ENCODE results near the gene RBSN.

RBSN gene

DNA sequence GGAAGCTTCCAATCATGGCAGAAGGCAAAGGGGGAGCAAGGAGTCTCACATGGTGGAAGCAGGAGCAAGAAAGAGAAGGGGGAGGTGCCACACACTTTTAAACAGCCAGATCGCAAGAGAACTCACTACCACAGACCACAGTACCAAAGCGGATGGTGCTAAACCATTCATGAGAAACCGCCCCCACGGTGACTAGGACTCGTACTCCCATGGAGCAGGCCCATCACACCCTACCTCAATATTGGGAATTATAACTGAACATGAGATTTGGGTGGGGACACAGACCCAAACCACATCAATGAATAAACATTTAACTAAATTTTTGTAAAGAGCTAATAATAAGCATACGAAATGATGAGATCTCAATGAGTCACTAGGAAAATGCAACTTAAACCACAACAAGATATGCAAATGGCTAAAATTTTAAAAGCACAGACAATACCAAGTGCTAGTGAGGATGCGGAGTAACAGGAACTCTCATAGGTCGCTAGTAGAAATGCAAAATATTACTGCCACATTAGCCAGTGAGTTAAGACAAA, 43.9 kb downstream of the RBSN start:
- no peak for DNase-seq

DNA sequence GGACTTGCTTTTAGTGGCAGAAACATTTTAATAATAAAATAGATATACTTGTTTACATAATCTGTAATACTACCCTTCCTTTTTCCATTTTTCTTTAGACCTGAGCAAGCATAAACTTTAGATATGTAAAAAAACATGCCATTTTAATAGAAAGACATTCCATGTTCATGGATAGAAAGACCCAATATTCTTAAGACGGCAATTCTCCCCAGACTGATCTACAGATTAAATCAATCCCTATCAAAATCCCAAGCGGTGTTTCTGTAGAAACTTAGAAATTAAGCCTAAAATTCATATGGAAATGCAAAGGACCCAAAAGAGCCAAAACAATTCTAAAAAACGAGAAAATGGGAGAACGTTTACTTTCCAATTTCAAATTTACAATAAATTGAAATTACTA, 45.4 kb downstream of the RBSN start:
- DNase-seq: no peak

DNA sequence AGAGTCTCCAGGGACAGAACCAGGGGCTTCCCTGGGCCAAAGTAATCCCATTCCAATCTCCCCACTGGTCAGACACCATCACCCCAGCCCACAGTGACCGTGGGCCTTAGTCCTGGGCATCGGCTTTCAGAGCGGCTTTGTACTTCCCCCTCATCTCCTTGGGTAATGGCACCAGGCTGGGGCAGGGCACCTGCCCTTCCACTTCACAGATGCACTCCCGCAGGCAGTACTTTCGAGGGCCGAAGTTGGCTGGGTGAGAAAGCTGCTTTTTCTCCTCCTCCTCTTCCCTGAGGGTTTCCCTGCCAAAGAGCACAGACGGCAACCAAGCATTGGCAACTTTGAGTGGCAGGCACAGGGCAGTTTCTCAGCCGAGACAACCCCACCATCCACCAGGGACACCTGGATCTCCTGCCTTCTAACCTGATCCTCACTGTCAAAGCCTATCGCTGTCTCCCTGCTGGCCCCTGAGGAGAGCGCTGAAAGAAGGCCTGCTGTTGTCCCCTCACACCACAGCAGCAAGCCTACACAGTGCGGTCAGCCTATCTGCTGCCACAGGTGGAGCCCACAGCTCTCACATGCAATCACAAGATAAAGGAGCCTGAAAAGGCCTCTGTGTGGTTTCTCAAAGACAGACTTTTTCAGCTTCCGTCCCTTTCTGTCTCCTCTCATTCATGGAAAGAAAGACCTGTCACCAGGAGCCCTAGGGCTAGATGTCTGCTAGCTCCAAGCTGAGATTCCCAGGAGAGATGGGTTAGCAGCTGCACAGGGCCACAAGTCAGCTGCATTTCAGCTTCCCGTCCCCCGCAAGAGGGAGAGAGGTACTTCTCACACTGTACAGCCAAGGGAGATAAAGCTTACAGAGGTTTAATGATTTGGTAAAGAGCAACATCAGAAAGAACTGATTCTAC, 46.4 kb downstream of the RBSN start:
- no peak for DNase-seq

DNA sequence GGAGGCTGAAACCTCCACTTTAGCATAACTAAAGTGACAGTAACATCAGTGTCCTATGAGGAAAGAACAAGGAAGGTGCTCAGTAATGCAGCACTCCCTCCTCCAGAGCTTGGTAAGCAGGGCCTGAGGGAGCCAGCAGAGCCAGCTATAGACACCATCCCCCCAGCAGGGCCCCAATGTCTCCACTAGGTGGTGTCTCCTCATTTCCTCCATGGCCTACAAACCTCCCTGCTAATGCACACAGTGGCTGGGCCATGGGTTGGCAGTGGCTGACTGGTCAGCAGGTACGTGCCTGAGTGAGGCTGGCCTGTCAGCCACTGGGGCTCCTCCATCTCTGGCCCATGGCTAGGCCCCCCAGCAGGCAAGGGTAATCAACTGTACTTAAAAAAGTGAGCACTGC, 47.4 kb downstream of the RBSN start:
- DNase-seq: no peak

DNA sequence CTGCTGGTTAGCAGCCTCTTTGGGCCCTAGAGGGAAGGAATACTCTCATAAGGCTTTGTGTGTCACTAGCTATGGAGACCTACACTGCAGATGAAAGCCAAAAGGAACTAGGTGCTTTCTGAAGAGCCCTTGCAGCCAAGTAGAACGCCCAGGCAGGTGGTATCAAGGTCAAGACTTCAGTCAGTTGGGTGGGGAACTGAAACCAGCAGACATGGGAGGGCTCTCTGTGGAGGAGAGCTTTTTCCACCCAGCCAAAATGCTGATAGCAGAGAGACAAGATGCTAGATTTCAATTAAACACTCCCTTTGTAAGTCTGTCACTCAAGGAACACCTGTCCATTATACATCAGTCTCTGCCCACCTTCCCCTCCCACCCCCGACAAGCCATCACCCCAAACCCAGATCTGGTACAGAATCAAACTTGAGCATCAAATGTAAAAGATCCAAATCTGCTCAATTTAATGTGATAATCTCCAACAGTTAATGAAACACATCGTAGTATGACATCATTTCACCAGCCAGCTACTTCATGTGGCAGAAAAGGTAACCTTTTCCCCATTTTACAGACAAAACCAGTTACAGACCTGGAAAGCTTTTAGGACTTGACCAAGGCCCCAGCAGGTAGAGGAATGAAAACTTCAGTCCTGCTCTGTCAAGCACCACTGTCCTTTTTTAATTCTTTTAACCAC, 48.4 kb downstream of the RBSN start:
- no peak for DNase-seq

DNA sequence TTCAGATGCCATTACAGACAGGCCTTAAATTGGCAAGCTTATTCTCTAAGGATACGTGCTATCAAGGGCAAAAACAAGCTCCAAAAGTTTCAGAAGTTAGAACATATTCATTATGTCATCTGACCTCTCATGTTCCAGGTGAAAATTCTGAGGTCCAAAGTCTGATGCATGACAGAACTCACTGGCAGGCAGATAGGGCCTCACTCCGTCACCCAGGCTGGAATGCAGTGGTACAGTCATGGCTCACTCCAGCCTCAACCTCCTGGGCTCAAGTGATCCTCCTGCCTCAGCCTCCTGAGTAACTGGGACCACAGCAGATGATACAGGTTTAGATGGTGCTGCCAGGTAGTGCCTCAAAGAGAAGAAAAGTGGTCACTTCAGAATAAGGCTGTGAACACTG, 49.4 kb downstream of the RBSN start:
- DNase-seq: no peak

DNA sequence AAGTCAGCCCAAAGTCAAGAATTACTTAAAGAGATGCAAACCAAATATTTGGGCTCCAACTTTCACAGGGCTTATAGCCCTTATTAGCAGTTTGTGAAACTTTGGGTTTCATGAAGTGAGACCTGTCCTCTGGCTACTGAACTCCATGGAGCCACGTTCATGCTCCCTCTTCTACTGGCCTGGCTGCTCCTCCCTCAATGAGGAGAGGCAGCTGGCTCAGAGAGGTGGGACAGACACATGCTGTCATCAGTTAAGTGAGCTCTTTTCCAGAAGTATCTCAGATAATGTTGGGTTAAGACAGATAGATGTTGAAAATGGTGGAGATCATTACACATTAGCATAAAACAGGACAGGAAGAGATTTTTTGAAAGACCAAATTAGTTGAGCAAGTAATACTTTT, 53.3 kb downstream of the RBSN start:
- no peak for DNase-seq

DNA sequence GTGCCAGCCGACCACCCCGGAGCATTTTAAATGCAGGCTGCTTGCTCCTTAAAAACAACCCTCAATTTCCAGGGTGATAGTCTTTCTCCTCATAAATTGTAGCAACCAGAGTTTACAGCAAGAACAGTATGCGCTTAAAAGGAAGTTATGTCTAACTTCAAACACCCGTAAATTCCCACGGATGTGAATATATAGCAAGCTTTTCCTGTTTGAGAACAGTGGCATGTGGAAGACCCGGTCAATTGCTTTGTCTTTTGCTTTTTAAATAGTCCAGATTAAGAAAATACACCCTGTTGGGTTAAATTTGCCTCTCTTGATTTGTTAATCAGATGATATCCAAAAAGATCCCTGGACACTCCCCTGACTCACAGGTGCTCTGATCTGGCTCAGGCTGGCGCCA, 54.6 kb downstream of the RBSN start:
- no peak for DNase-seq

DNA sequence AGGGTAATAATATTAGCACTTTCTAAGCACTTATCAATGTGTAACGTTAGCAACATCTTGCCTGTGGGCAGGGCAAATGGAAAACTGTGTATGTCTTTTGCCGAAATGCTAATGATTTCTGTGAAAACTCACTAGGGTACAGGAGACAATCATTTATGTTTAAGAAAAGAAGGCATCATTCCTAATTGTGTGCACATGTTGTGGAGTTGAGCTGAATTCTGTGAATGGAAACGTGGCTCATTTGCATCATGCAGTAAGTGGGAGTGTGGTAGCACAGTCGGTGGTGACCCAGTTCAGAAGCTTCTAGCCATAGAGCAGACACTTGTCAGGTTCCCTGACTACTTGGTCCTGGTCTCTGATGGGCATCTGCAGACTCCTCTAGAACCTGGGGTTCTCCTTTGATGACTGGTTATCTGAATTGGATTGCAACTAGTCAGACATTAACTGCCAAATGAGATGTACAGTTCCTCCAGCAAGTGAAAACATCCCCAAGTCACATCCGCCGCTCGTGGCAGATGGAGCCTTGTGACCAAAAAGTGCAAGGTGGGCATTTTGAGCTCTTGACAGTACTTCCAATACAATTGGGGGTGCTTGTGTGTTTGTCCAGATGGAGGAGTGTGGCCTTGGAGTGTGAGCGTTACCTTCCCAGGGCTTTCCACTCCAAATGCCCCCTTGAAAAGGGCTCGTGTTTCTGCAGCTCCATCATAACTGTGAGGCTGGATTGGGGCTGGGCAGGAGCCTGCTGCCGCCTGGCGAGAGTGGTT, 55.4 kb downstream of the RBSN start:
- DNase-seq: no peak

DNA sequence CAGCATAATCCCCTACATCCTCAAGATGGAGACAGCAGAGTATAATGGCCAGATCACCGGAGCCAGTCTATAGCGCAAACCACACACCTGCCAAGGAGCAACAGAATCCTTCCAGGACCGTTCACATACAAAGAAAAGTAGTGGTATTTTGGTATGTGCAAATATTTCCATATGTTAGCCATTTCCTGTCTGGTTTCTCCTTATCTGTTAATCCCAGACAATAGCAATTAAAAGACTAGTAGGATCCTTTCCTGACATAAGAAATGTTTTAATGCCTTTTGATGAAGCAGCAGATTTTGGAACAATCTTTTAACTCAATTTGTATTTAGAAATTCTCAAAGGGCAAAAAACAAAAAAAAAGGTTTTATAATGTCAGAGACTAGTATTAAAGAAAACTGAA, 56.0 kb downstream of the RBSN start:
- DNase-seq: no peak

DNA sequence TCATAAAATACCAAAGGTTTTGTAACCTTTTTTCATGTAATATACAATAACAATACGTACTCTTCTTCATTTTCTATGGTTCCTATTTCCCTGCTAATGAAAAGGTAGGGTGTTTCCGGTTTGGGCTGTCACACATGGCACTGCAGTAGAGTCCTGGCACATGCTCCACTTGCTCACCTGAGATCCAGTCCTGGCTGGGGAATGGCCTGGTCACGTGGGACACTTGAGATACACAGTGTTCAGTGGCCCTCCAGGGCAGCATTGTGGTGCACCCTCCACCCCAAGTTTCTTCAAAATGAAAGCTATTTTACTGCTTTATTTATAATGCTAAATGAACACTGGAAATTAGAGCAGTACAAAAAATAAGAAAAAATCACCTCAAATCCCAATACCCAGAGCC, 57.0 kb downstream of the RBSN start:
- no peak for DNase-seq

DNA sequence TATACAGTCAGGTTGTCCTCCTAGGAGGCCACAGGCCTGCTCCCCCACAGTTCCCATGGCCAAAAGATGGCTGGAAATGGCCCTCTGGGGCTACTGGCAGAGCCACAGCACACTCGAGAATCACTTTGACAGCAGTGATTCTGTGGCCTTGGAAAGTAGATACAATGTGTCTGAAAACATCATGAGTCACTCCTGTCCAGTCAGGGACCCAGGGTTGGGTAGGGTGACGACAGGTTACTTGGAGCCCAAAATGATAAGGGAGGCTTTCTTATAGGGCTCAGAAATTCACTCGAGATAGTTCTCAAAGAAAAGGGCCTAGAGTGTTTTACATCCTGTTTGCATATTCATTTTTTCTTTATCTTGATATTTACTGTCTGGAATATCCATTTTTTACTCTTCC, 58.1 kb downstream of the RBSN start:
- DNase-seq: no peak

DNA sequence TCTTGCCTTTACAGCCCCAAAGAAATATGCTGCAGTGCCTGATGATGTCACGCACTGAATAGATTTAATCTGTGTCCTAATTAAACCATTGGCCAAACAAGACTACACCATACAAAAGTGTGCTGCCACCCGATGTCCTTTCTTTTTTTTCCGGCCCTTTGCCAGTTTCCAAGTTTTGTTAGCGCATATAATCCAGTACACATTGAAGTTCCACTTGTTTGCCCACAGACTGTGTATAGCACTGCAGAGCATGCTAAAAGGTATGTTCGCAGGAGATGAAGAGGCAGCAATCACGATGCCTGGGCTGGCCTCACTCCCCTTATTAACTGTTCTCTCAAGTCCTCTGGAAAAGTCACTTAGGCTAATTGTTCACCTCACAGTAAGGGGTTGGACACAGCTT, 60.6 kb downstream of the RBSN start:
- DNase-seq: no peak

DNA sequence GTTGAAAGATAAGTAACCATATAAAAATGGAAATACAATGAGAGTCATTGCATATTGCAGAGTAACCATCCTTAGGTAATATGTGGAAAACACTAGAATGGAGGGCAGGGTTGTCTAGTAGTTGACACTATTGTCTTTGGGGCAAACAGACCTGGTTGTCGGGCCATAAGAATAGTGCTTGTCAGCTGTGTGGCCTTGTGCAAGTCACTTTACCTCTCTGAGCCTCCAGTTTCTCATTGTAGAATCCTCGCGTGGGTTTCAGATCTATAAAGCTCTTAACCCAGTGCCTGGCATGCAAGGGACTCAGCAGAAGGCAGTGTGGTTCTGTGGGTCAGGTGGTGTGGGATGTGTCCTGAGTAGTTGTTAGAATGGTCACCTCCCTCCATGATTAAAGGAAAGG, 65.8 kb downstream of the RBSN start:
- no peak for DNase-seq

DNA sequence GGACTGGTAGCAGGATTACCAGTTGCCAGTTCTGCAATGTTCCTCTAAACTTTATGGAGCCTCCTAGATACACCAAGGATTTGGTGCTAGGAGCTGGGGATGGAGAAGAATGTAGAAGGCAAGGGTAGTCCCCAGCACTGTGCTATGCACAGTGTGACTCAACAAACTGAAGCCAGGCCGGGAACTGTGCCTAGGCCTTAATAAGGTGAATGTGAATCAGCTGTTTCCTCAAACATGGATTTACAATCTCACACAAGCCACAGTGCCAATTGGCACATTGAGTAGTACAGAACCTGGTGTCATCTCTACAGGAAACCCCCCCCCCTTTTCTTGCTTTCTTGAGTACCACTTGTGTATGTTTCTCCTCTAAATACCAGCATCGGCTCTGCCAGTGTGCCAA, 66.3 kb downstream of the RBSN start:
- DNase-seq: no peak

DNA sequence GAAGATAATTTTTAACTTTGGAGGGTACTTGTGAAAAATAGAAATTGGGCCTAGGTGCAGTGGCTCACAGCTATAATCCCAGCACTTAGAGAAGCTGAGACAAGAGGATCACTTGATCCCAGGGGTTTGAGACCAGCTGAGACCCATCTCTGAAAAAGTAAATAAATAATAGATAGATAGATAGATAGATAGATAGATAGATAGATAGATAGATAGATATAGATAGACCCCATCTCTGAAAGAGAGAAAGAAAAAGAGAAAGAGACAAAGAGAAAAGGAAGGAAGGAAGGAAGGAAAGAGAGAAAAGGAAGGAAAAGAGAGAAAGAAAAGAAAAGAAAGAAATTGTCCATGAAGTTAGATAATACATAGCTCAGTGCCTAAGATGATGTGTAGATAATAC, 69.3 kb downstream of the RBSN start:
- DNase-seq: no peak

DNA sequence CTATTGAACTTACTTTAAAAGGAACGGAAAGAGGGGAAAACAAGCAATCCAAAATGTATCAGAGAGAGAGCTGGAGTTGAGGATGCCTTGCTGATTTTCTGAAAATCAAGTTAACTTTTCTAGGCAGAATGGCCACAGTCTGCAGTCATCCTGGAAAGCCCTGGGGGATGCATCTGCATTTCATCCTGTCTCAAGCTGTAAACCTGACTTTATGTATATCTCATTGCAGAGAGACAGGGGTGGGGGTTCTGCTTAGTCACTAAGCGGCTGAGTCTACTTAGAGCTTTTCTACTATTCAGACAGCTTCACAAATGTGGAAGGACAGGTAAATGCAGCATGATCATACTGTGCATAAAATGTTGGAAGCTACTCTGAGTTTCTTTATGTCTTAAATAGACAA, 75.2 kb downstream of the RBSN start:
- no peak for DNase-seq

DNA sequence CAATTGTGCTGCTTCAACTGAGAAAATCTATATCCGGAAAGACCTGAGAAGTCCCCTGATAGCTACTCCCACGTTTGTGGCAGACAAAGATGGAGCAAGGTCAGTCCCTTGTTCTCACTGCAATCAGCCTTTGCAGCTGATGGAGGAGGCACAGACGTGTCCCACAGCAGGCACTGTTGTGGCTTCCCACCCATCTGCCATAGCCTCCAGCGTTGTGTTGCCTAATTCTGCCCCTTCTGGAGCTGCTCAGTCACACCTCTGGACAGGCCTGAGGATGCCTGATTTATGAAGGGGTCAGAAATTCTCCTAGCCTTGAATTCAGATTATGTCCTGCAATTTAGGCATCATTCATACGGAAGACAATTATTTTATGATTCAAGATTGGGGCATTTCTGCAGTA, 75.7 kb downstream of the RBSN start:
- DNase-seq: no peak

Measured in NCI-H146 (cell line).